Measurements from ENCODE around the gene SSTR5.

DNA sequence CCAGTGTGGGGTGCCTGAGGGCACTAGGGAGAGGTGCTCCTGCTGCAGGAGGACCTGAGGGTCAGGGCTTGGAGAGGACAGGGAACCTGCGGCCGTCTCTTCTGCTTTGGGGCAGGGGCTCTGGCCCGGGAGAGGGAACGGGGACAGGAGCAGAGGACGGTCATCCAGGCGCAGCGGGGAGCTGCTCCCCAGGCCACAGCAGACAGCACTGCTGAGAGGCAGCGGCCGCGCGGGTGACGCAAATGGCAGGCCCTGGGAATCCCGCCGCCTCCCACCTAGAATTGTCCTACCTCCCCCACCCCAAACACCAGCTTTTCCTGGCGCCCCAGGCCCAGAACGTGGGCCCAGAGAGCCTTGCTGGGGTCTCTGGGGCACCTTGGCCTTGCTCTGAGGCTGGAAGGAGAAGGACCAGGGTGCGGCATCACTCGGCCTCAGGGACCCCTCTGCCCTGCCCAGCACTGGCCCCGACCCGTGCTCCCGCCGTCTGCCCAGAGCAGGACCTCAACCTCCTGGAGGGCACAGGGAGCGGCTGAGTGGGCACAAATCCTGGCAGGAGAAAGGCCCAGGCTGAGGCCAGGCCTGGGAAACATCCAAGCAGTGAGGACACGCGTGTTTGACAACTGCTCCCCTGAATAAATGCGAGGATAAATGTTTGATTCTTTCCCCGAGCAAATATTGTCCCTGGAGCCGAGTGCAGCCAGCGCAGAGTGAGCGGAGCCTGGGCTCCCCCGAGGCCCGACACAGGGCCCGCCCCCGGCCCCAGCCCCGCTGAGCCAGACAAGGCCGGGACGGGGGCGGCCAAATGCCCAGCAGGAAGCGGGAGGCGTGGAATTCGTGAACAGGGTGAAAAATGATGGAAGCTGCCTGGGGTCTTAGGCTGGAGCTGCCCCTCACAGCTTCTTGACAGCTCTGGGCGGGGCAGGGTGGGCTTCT is 8.5 kb downstream of the SSTR5 start:
- TF ChIP-seq FOXP2 (optimal IDR thresholded peaks at IDR 0.05; ENCODE audit: borderline replicate concordance, extremely low read depth, extremely low read length, insufficient read depth) (no peak), POLR2AphosphoS5 (IDR thresholded peaks at IDR 0.05; ENCODE audit: low read depth, low read length) (no peak)
- TF ChIP-seq, protein P1, sequence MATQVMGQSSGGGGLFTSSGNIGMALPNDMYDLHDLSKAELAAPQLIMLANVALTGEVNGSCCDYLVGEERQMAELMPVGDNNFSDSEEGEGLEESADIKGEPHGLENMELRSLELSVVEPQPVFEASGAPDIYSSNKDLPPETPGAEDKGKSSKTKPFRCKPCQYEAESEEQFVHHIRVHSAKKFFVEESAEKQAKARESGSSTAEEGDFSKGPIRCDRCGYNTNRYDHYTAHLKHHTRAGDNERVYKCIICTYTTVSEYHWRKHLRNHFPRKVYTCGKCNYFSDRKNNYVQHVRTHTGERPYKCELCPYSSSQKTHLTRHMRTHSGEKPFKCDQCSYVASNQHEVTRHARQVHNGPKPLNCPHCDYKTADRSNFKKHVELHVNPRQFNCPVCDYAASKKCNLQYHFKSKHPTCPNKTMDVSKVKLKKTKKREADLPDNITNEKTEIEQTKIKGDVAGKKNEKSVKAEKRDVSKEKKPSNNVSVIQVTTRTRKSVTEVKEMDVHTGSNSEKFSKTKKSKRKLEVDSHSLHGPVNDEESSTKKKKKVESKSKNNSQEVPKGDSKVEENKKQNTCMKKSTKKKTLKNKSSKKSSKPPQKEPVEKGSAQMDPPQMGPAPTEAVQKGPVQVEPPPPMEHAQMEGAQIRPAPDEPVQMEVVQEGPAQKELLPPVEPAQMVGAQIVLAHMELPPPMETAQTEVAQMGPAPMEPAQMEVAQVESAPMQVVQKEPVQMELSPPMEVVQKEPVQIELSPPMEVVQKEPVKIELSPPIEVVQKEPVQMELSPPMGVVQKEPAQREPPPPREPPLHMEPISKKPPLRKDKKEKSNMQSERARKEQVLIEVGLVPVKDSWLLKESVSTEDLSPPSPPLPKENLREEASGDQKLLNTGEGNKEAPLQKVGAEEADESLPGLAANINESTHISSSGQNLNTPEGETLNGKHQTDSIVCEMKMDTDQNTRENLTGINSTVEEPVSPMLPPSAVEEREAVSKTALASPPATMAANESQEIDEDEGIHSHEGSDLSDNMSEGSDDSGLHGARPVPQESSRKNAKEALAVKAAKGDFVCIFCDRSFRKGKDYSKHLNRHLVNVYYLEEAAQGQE (IDR thresholded peaks at IDR 0.05; ENCODE audit: insufficient read depth in 1 of 2, low read depth in 2 of 2, low read length in 2 of 2), result no peak

Data from PFSK-1 (cell line).